T follicular helper cell (primary cell): ENCODE measurements around the gene CAMKK2.
"Not testable (repeated sequence)": the region's sequence is repeated elsewhere in the genome, so short reads cannot be mapped to it uniquely, and the experiment has no call there.

Experiments used
- DNase-seq: peaks from one replicate; pipeline ENCODE4 v3.0.0-alpha.2; 2020; ENCODE audit warnings: low read depth
- total RNA-seq, 2 experiments: gene quantifications; one replicate each; lab custom pipeline; 2026; lab: John Stamatoyannopoulos, UW

Gene CAMKK2
- 32.3 to 55.1 reads per million in 2 experiments for total RNA-seq

GRCh38 chr12:121296618-121297434 is at the start of gene CAMKK2:
Gene CAMKK2, minus strand, starts transcription at chr12:121296709. Its CDS starts 22,183 bp downstream, at chr12:121274526.
- peak; percentile 80 for DNase-seq

GRCh38 chr12:121345151-121345815 is 48.8 kb upstream of the CAMKK2 start:
- DNase-seq: no peak

- no peak for DNase-seq
Observed at GRCh38 chr12:121344506-121344905, 48.0 kb upstream of the CAMKK2 start.

- DNase-seq: no peak
Observed at GRCh38 chr12:121337416-121337815, 40.9 kb upstream of the CAMKK2 start.

- DNase-seq: no peak
Observed at GRCh38 chr12:121334513-121335343, 38.2 kb upstream of the CAMKK2 start.

GRCh38 chr12:121333747-121334146 is 37.2 kb upstream of the CAMKK2 start:
- DNase-seq: no peak

- no peak for DNase-seq
Observed at GRCh38 chr12:121331248-121331647, 34.7 kb upstream of the CAMKK2 start.

GRCh38 chr12:121330692-121331091 is 34.2 kb upstream of the CAMKK2 start:
- no peak for DNase-seq

GRCh38 chr12:121330195-121330594 is 33.7 kb upstream of the CAMKK2 start:
- DNase-seq: no peak

GRCh38 chr12:121328620-121329019 is 32.1 kb upstream of the CAMKK2 start:
- no peak for DNase-seq

- no peak for DNase-seq
Observed at GRCh38 chr12:121326996-121327674, 30.6 kb upstream of the CAMKK2 start.

- no peak for DNase-seq
Observed at GRCh38 chr12:121325922-121326396, 29.4 kb upstream of the CAMKK2 start.

- no peak for DNase-seq
Observed at GRCh38 chr12:121323908-121324307, 27.4 kb upstream of the CAMKK2 start.

- no peak for DNase-seq
Observed at GRCh38 chr12:121318121-121318520, 21.6 kb upstream of the CAMKK2 start.

- DNase-seq: no peak
Observed at GRCh38 chr12:121314431-121314830, 17.9 kb upstream of the CAMKK2 start.

- not testable (repeated sequence) for DNase-seq
Observed at GRCh38 chr12:121310231-121310630, 13.7 kb upstream of the CAMKK2 start.

GRCh38 chr12:121307397-121307796 is 10.9 kb upstream of the CAMKK2 start:
- not testable (repeated sequence) for DNase-seq

GRCh38 chr12:121304306-121304705 is 7.8 kb upstream of the CAMKK2 start:
- no peak for DNase-seq

- DNase-seq: no peak
Observed at GRCh38 chr12:121301876-121302275, 5.4 kb upstream of the CAMKK2 start.

GRCh38 chr12:121300083-121300819 is 3.7 kb upstream of the CAMKK2 start:
- DNase-seq: no peak

GRCh38 chr12:121299662-121300061 is 3.2 kb upstream of the CAMKK2 start:
- no peak for DNase-seq
